Natural killer cell (primary cell): ENCODE measurements around the gene DLG3. TPM values are rescaled to one million over a fixed set of nuclear protein-coding genes. Genes with fewer than 3 reads are reported as not detected.

Experiments
- ATAC-seq, 3 donors: fragments of 150-1000 bp in 2 of 3; fragments of 200-7000 bp in 1 of 3; cut with Tn5 transposase; 1 replicate in 1 of 3; 2 replicates in 2 of 3; pipeline ENCODE4 v1.10.0; 2021; ENCODE audit warnings: mild to moderate bottlenecking in 2 of 3, moderate library complexity in 2 of 3
- DNase-seq, 2 donors: peaks; one replicate each; pipeline versions ENCODE4 v3.0.0 to v3.0.0-alpha.2; 2013 to 2021; ENCODE audit warnings: mixed read lengths in 1 of 2
- H3K27ac ChIP-seq: one replicate; pipeline ENCODE4 v1.5.1; 2013; ENCODE audit warnings: mild to moderate bottlenecking, low read length
- H3K27me3 ChIP-seq: one replicate; pipeline ENCODE4 v1.6.1; 2013; ENCODE audit warnings: low read length; ENCODE audit not compliant: control insufficient read depth, insufficient read depth
- H3K36me3 ChIP-seq: one replicate; pipeline ENCODE4 v1.6.1; 2013; ENCODE audit warnings: low read length; ENCODE audit not compliant: control insufficient read depth, insufficient read depth
- H3K4me1 ChIP-seq: one replicate; pipeline ENCODE4 v1.6.1; 2013; ENCODE audit warnings: low read length; ENCODE audit not compliant: control insufficient read depth, insufficient read depth
- H3K4me3 ChIP-seq: one replicate; pipeline ENCODE4 v1.5.1; 2013; ENCODE audit warnings: low read length
- H3K9me3 ChIP-seq: one replicate; pipeline ENCODE4 v1.6.1; 2013; ENCODE audit warnings: low read length; ENCODE audit not compliant: control insufficient read depth, insufficient read depth
- H3K27ac Mint-ChIP-seq, 2 donors: one replicate each; pipeline ENCODE4 v1.8.0; 2022; ENCODE audit warnings: mild to moderate bottlenecking in 2 of 2, mixed read lengths in 2 of 2, moderate library complexity in 1 of 2
- H3K27me3 Mint-ChIP-seq, 2 donors: one replicate each; pipeline ENCODE4 v1.8.0; 2022; ENCODE audit warnings: low read depth in 2 of 2, mixed read lengths in 2 of 2
- H3K36me3 Mint-ChIP-seq: one replicate; pipeline ENCODE4 v1.8.0; 2022; ENCODE audit warnings: mixed read lengths
- H3K4me1 Mint-ChIP-seq, 2 donors: one replicate each; pipeline ENCODE4 v1.8.0; 2022; ENCODE audit warnings: mixed read lengths in 2 of 2
- H3K4me3 Mint-ChIP-seq: one replicate; pipeline ENCODE4 v1.8.0; 2022; ENCODE audit warnings: mild to moderate bottlenecking, moderate library complexity, mixed read lengths
- H3K9me3 Mint-ChIP-seq, 2 donors: one replicate each; pipeline ENCODE4 v1.8.0; 2022; ENCODE audit warnings: mixed read lengths in 2 of 2
- CTCF ChIP-seq: fragments of 200-600 bp; IDR thresholded peaks from one replicate; pipeline ENCODE4 v1.8.0; 2022; ENCODE audit warnings: antibody characterized with exemption
- WGBS: methylation state at CpG from one replicate; pipeline ENCODE4 v1.1.7; 2013; ENCODE audit warnings: missing lambda C conversion rate; ENCODE audit not compliant: insufficient coverage; 5-methylcytosine and 5-hydroxymethylcytosine counted together
- intact Hi-C: fragments of 100-400 bp; cut with micrococcal nuclease; formaldehyde crosslinking; loops from one replicate; pipeline ENCODE4 v1.14.2; 2022
- total RNA-seq, 4 donors: library from RNA; stranded (reverse); fragments of 120-200 nt in 1 of 4; gene quantifications; one replicate each; pipeline versions ENCODE4 v1.2.3 to v1.2.4, GENCODE V29; 2013 to 2022

Gene DLG3
- total RNA-seq, 3 donors from 2014 or later (not counting 1 experiment from before 2014, with no cell fraction given): 13.6 to 17.6 (median 15.9) TPM

GRCh38 chrX:70461026-70461425 is 16.4 kb downstream of the DLG3 start:
- no peak overlapping the region for H3K27ac Mint-ChIP-seq
- ATAC-seq (no peak), DNase-seq (no peak)
- H3K4me3 ChIP-seq: no peak overlapping the region
- intact Hi-C loops: no loop called here
- no peak overlapping the region for H3K4me3 Mint-ChIP-seq
- no peaks in the 10 kb centered on the region for H3K36me3 Mint-ChIP-seq
- no peaks in the 10 kb centered on the region for H3K27me3 ChIP-seq
- no peaks in the 10 kb centered on the region for H3K9me3 Mint-ChIP-seq
- TF ChIP-seq CTCF: no peak
- 95% methylated on average over 2 of the region's 2 CpGs for WGBS
- no peak overlapping the region for H3K27ac ChIP-seq
- H3K4me1 ChIP-seq: no peaks in the 10 kb centered on the region
- peaks cover 3% of the 10 kb centered on the region for H3K36me3 ChIP-seq
- H3K9me3 ChIP-seq: no peaks in the 10 kb centered on the region
- H3K27me3 Mint-ChIP-seq: no peaks in the 10 kb centered on the region
- peaks cover 12 to 13% of the 10 kb centered on the region in 2 donors for H3K4me1 Mint-ChIP-seq

GRCh38 chrX:70464051-70464450 is 19.4 kb downstream of the DLG3 start:
- Mint-ChIP-seq H3K4me1 (no peaks in the 10 kb centered on the region), H3K9me3 (no peaks in the 10 kb centered on the region), H3K4me3 (no peak overlapping the region), H3K27ac (no peak overlapping the region), H3K27me3 (no peaks in the 10 kb centered on the region), H3K36me3 (no peaks in the 10 kb centered on the region)
- Histone ChIP-seq H3K9me3 (no peaks in the 10 kb centered on the region), H3K36me3 (peaks cover 3% of the 10 kb centered on the region), H3K27me3 (no peaks in the 10 kb centered on the region), H3K4me3 (no peak overlapping the region), H3K4me1 (no peaks in the 10 kb centered on the region), H3K27ac (no peak overlapping the region)
- ATAC-seq: no peak
- DNase-seq: no peak
- intact Hi-C loops: no loop called here
- TF ChIP-seq CTCF: no peak

- intact Hi-C loops: no loop called here
- H3K36me3 ChIP-seq: no peaks in the 10 kb centered on the region
- no peaks in the 10 kb centered on the region for H3K9me3 ChIP-seq
- Mint-ChIP-seq H3K27ac (no peak overlapping the region), H3K4me1 (peaks cover 6 to 19% of the 10 kb centered on the region in 2 donors), H3K36me3 (no peaks in the 10 kb centered on the region), H3K4me3 (no peak overlapping the region), H3K9me3 (no peaks in the 10 kb centered on the region), H3K27me3 (no peaks in the 10 kb centered on the region)
- no peak overlapping the region for H3K4me3 ChIP-seq
- no peak for TF ChIP-seq CTCF
- no peaks in the 10 kb centered on the region for H3K27me3 ChIP-seq
- ATAC-seq (no peak), DNase-seq (no peak)
- peaks cover 2% of the 10 kb centered on the region for H3K4me1 ChIP-seq
- H3K27ac ChIP-seq: no peak overlapping the region
Measured at GRCh38 chrX:70466968-70467367, 22.3 kb downstream of the DLG3 start.

- H3K27ac Mint-ChIP-seq: no peak overlapping the region
- peaks cover 2% of the 10 kb centered on the region for H3K4me1 ChIP-seq
- DNase-seq (no peak), ATAC-seq (no peak)
- no peak overlapping the region for H3K4me3 ChIP-seq
- no peaks in the 10 kb centered on the region for H3K36me3 ChIP-seq
- H3K36me3 Mint-ChIP-seq: no peaks in the 10 kb centered on the region
- no peak overlapping the region for H3K4me3 Mint-ChIP-seq
- no peaks in the 10 kb centered on the region for H3K27me3 Mint-ChIP-seq
- WGBS: no CpG with 5 or more reads among the region's 1 CpG
- peaks cover 6 to 19% of the 10 kb centered on the region in 2 donors for H3K4me1 Mint-ChIP-seq
- no peaks in the 10 kb centered on the region for H3K9me3 ChIP-seq
- no peaks in the 10 kb centered on the region for H3K27me3 ChIP-seq
- no peak overlapping the region for H3K27ac ChIP-seq
- TF ChIP-seq CTCF: no peak
- H3K9me3 Mint-ChIP-seq: no peaks in the 10 kb centered on the region
- intact Hi-C loops: no loop called here
Measured at GRCh38 chrX:70468709-70469108, 24.1 kb downstream of the DLG3 start.
